GM20431 (cell line): Measurements from ENCODE around the gene ITFG1.
"Not testable (repeated sequence)": the region's sequence is repeated elsewhere in the genome, so short reads cannot be mapped to it uniquely, and the experiment has no call there.

ENCODE experiments used
- in situ Hi-C: fragments of 300-500 bp; cut with MseI, MboI; formaldehyde crosslinking; loops from one replicate; pipeline ENCODE4 v1.15.0; 2020; ENCODE audit warnings: low sequenced_read_pairs; ENCODE audit not compliant: unreplicated experiment

Gene ITFG1

DNA sequence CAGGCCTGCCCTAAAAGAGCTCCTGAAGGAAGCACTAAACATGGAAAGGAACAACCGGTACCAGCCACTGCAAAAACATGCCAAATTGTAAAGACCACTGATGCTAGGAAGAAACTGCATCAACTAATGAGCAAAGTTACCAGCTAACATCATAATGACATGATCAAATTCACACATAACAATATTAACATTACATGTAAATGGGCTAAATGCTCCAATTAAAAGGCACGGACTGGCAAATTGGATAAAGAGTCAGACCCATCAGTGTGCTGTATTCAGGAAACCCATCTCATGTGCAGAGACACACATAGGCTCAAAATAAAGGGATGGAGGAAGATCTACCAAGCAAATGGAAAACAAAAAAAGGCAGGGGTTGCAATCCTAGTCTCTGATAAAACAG is 111.8 kb downstream of the ITFG1 start:
- in situ Hi-C loops = not testable (repeated sequence)

GRCh38 chr16:47347021-47347696 is 113.7 kb downstream of the ITFG1 start:
- in situ Hi-C loops = not testable (repeated sequence)

DNA sequence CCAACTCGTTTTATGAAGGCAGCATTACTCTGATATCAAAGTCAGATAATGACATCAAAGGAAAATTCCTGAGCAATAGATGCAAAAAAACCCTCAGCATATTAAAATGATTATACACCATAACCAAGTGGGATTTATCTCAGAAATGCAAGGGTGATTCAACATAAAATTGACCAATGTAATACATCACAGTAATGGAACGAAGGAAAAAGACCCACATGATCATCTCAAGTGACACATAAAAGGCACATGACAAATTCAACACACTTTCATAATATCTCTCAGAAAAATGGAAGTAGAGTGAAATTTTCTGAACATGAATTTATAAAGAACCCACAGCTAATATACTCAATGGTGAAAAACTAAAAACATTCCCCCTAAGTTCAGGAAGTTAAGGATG is 118.8 kb downstream of the ITFG1 start:
- in situ Hi-C loops = no loop called here

- in situ Hi-C loops = not testable (repeated sequence)
Observed at GRCh38 chr16:47330562-47330961, 130.3 kb downstream of the ITFG1 start.

GRCh38 chr16:47324309-47324708 is 136.6 kb downstream of the ITFG1 start:
- in situ Hi-C loops = not testable (repeated sequence)

GRCh38 chr16:47323241-47323640 is 137.6 kb downstream of the ITFG1 start:
- in situ Hi-C loops = no loop called here

- in situ Hi-C loops = no loop called here
Observed at GRCh38 chr16:47320546-47321310, 140.1 kb downstream of the ITFG1 start.

- in situ Hi-C loops = no loop called here
Observed at GRCh38 chr16:47317465-47318240, 143.2 kb downstream of the ITFG1 start.

DNA sequence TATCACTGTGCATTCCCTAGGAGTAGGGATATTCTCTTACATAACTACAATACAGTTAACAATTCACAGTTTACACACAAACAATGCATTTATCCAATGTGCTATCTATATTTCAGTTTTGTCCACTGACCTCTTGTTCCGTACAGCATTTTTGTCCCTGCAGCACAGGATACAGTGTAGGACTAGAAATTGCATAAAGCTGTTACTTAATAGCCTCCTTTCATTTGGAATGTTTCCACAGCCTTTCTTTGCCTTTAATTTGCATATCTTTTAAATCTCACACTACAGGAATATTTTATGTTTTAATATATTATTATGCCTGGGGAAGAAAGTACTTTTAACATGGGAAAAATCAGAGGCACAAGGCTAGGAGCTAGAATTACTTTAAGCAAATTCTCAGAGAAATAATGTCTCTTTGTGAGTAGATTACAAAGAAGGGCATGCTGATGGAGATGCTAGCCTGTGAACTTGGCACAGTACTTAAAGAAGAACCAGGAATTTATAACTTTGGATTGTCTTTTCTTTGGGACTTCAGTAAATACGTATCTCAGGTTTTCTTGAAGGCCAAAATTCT is 144.3 kb downstream of the ITFG1 start:
- in situ Hi-C loops = no loop called here

GRCh38 chr16:47311738-47312505 is 148.9 kb downstream of the ITFG1 start:
- in situ Hi-C loops = no loop called here

- in situ Hi-C loops = no loop called here
Observed at GRCh38 chr16:47310792-47311211, 150.1 kb downstream of the ITFG1 start.

GRCh38 chr16:47309581-47310312 is 151.1 kb downstream of the ITFG1 start:
- in situ Hi-C loops = no loop called here

GRCh38 chr16:47308601-47309000 is 152.3 kb downstream of the ITFG1 start:
- in situ Hi-C loops = no loop called here

- in situ Hi-C loops = no loop called here
Observed at GRCh38 chr16:47304563-47304962, 156.3 kb downstream of the ITFG1 start.

DNA sequence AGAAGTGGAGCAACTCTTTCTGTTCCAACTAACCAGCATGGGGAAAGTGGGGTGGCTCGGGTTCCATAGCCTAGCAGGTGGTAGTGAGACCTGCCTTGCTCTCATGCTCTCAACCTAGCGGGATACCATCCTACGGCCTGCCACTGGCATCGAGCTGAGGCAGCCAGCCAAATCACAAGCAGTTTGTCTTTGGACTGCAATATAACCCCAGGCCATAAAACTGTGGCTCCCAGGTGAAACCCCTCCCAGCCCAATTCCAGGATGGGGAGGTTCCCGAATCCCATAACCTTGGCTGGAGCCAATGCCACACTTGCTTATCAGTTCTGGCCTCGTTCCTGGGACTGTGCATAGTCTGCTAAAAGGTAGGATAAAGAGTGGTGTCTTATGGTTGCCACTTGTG is 161.3 kb downstream of the ITFG1 start:
- in situ Hi-C loops = no loop called here

GRCh38 chr16:47284999-47285398 is 175.9 kb downstream of the ITFG1 start:
- in situ Hi-C loops = no loop called here

DNA sequence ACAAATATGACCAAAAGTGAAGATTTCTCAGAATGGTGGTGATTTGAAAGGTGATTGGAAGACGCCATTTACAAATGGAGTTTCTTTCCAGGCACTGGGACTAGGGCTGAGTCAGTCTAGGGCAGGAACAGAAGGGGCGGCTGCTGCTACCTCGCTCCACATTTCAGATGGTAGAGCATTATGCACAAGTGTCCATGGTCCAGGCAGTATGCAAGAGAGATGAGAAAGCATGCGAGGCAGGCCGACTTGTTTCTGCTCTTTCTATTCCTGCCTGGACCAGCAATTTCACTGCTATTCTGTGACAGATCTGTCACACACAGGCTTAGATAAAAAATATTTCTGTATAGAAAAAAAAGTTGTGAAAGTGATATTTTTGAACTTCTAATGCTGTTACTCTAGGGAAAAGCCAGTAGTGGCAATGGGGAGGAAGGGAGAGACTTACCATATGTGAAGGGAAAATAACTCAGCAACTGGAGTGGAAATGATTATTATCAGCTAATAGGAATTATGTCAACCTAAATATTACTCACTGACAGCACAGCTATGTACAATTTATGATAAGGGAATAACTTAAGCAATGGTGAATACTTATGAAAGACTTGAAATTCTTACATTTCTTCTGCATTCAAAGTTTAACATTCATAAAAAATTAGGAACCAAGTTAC is 182.4 kb downstream of the ITFG1 start:
- in situ Hi-C loops = no loop called here

DNA sequence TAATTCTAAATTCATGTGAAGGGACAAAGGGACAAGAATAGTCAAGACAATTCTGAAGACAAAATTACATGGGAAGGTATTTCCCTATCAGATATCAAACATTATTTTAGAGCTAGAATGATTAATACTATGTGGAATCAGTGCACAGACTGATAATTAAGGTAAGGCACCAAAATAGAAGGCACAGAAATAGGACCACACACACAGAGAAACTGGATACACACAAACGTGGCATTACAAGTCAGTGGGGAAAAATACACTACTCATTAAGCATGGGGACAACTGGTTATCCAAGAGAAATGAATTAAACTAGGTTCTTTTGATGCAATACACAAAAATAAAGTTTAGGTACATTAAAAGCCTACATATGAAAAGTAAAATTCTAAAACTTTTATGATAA is 184.3 kb downstream of the ITFG1 start:
- in situ Hi-C loops = no loop called here

DNA sequence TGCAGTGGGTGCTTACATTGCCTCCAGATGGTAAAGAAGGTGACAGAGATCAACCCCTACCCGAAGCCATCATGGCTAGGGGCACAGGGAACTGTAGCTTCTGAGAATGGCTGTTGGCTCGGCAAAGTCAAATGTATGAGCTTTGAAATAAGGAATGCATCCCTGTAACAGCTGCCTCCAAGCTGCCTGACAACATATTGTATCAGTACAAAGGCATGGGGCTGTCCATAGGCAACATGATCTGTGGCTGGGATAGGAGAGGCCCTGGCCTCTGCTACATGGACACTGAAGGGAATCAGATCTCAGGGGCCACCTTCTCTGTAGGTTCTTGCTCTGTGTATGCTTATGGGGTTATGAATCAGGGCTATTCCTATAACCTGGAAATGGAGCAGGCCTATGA is 197.9 kb downstream of the ITFG1 start:
- in situ Hi-C loops = no loop called here
